ENCODE measurements around the gene LHFPL2. TPM values are rescaled to one million over a fixed set of nuclear protein-coding genes. Genes with fewer than 3 reads are reported as not detected.
A peak's percentile ranks its signal among the peaks of the same experiment; 100 is the strongest.

Gene LHFPL2
- polyA plus RNA-seq, 1 of the 3 experiments (the other 2 are of a cell fraction), result 10.4 TPM

DNA sequence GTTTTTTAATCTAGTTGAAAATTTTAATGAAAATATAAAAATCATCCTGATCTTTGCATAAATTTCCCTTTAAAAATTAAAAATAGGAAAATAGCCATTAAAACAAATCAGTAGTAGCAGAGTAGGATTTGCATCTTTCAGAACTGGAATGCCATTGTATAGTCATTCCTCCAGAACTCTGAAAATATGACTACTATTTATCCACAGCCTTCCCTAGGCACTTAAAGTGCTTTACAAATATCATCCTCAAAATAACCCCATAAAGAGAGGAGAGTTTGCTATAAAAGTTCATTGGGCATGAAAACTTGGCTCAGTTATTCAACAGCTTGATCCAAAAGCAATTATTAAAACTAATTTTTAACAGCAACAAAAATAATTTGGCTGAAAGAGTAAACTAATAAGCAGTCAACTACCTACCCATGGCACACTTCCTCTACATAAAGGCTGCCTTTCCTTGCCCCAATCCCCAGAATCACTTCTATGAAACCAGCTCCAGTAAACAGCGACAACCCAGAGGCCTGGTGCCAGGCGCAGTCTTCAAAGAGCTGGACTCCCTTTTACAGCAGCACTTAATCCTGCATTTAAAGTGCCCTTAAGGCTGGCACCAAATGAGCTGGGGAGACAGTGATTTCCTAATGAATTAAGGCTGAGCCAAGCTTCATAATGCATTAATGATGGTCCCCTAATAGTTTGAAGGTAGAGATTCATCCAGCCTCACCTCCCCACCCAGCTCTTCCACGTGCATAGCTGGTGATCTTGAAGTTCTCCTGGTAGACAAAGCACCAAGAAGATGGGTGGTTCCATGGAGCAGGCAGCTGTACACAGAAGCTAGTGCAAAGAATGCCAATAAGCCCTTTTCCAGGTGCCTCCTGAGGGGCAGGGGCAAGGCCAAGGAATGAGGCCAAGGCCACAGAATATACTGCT, 36.1 kb downstream of the LHFPL2 start:
- TF ChIP-seq, protein P1, sequence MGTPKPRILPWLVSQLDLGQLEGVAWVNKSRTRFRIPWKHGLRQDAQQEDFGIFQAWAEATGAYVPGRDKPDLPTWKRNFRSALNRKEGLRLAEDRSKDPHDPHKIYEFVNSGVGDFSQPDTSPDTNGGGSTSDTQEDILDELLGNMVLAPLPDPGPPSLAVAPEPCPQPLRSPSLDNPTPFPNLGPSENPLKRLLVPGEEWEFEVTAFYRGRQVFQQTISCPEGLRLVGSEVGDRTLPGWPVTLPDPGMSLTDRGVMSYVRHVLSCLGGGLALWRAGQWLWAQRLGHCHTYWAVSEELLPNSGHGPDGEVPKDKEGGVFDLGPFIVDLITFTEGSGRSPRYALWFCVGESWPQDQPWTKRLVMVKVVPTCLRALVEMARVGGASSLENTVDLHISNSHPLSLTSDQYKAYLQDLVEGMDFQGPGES (IDR thresholded peaks at IDR 0.05; ENCODE audit: low read depth, low read length), result no peak
- TF ChIP-seq NRF1 (IDR thresholded peaks at IDR 0.05; ENCODE audit: low read depth, low read length), result no peak
- TF ChIP-seq GABPA (IDR thresholded peaks at IDR 0.05; ENCODE audit: low read depth), result no peak
- no peak for TF ChIP-seq MEF2A (IDR thresholded peaks at IDR 0.05; ENCODE audit: borderline replicate concordance, low read depth)
- TF ChIP-seq, protein P2, sequence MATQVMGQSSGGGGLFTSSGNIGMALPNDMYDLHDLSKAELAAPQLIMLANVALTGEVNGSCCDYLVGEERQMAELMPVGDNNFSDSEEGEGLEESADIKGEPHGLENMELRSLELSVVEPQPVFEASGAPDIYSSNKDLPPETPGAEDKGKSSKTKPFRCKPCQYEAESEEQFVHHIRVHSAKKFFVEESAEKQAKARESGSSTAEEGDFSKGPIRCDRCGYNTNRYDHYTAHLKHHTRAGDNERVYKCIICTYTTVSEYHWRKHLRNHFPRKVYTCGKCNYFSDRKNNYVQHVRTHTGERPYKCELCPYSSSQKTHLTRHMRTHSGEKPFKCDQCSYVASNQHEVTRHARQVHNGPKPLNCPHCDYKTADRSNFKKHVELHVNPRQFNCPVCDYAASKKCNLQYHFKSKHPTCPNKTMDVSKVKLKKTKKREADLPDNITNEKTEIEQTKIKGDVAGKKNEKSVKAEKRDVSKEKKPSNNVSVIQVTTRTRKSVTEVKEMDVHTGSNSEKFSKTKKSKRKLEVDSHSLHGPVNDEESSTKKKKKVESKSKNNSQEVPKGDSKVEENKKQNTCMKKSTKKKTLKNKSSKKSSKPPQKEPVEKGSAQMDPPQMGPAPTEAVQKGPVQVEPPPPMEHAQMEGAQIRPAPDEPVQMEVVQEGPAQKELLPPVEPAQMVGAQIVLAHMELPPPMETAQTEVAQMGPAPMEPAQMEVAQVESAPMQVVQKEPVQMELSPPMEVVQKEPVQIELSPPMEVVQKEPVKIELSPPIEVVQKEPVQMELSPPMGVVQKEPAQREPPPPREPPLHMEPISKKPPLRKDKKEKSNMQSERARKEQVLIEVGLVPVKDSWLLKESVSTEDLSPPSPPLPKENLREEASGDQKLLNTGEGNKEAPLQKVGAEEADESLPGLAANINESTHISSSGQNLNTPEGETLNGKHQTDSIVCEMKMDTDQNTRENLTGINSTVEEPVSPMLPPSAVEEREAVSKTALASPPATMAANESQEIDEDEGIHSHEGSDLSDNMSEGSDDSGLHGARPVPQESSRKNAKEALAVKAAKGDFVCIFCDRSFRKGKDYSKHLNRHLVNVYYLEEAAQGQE (IDR thresholded peaks at IDR 0.05; ENCODE audit: low read depth, low read length), result no peak
- TF ChIP-seq EP300 (IDR thresholded peaks at IDR 0.05; ENCODE audit: borderline replicate concordance in 1 of 2, low read depth in 1 of 2, low read length in 1 of 2), result no peak
- no peak for TF ChIP-seq SIN3A (IDR thresholded peaks at IDR 0.05; ENCODE audit: borderline replicate concordance, low read depth, low read length)
- no peak for TF ChIP-seq NFIC (IDR thresholded peaks at IDR 0.05; ENCODE audit: borderline replicate concordance)
- TF ChIP-seq TAF1 (IDR thresholded peaks at IDR 0.05; ENCODE audit: borderline replicate concordance, low read depth, low read length), result no peak
- TF ChIP-seq, protein P3, sequence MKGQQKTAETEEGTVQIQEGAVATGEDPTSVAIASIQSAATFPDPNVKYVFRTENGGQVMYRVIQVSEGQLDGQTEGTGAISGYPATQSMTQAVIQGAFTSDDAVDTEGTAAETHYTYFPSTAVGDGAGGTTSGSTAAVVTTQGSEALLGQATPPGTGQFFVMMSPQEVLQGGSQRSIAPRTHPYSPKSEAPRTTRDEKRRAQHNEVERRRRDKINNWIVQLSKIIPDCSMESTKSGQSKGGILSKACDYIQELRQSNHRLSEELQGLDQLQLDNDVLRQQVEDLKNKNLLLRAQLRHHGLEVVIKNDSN (IDR thresholded peaks at IDR 0.05; ENCODE audit: borderline replicate concordance, low read depth), result no peak
- TF ChIP-seq RAD21 (IDR thresholded peaks at IDR 0.05; ENCODE audit: low read length), result no peak
- H3K79me2 ChIP-seq (ENCODE audit: insufficient read depth), result peaks cover 90% of the 10 kb centered on the region
- ChIA-PET POLR2A (no interaction called here), CTCF (interaction anchor here (0.7 to 2.8 kb wide), 4 partner anchors 11 to 74 kb away, joined by 3 to 13 read pairs (median 4); no protein-coding TSS in a partner anchor)
- WGBS (ENCODE audit: low lambda C conversion rate), result 90% methylated on average over 3 of the region's 3 CpGs
- peak overlapping the region; percentile 62 to 99 for H3K27ac ChIP-seq (ENCODE audit: low read depth in 2 of 2, low read length in 1 of 2)
- no peak overlapping the region for H3K4me3 ChIP-seq (ENCODE audit: low read depth in 2 of 2, low read length in 1 of 2)
- no peak overlapping the region for H2AFZ ChIP-seq (ENCODE audit: low read depth)
- no peaks in the 10 kb centered on the region for H3K9me2 ChIP-seq
- peaks cover 38% of the 10 kb centered on the region for H3F3A ChIP-seq (replicated peaks; ENCODE audit: insufficient read depth)
- no peak for DNase-seq
- H3K4me1 ChIP-seq (ENCODE audit: control insufficient read depth in 1 of 2, insufficient read depth in 2 of 2, low read depth in 1 of 2, low read length in 1 of 2), result peaks cover 21 to 41% of the 10 kb centered on the region in 2 experiments
- H3K36me3 ChIP-seq (replicated peaks in 1 of 2; ENCODE audit: control insufficient read depth in 1 of 2, insufficient read depth in 2 of 2, low read length in 1 of 2), result peaks cover 8 to 44% of the 10 kb centered on the region in 2 experiments
- H4K20me1 ChIP-seq (ENCODE audit: insufficient read depth), result no peaks in the 10 kb centered on the region
- H3K27me3 ChIP-seq (ENCODE audit: insufficient read depth), result no peaks in the 10 kb centered on the region
- H3K9me3 ChIP-seq, result no peaks in the 10 kb centered on the region
- no peak overlapping the region; the same call in 1 of the 2 replicates for H3K9ac ChIP-seq
- peak overlapping the region; percentile 68; the same call in 1 of the 2 replicates for H3K4me2 ChIP-seq
